Lower leg skin (tissue), 3 donors: ENCODE measurements around the gene VPREB3.

Experiments
- CTCF ChIP-seq, 3 donors: fragments of 450-650 bp; IDR thresholded peaks; one replicate each; pipeline ENCODE4 v1.5.1; 2016; ENCODE audit warnings: antibody characterized with exemption in 3 of 3, mild to moderate bottlenecking in 3 of 3, moderate library complexity in 2 of 3
- POLR2A ChIP-seq, 2 donors: fragments of 450-650 bp; IDR thresholded peaks; one replicate each; pipeline ENCODE4 v1.6.1; 2016 to 2017; ENCODE audit warnings: antibody characterized with exemption in 2 of 2, mild to moderate bottlenecking in 1 of 2, moderate library complexity in 1 of 2

- TF ChIP-seq CTCF (IDR thresholded peaks at IDR 0.05): no peak
- TF ChIP-seq POLR2A (IDR thresholded peaks at IDR 0.05): no peak
These were observed 49.0 kb upstream of the VPREB3 start for GRCh38 chr22:23803001-23803819.
